Endodermal cell (in vitro differentiated cells): ENCODE measurements around the gene CHDH. TPM values are rescaled to one million over a fixed set of nuclear protein-coding genes. Genes with fewer than 3 reads are reported as not detected.

Experiments used
- DNase-seq: peaks from one replicate; pipeline ENCODE4 v3.0.0-alpha.2; 2017
- H3K27ac ChIP-seq: 2 replicates; pipeline ENCODE4 v1.5.1; 2013; ENCODE audit warnings: mild to moderate bottlenecking, low read depth, low read length, moderate library complexity
- H3K27me3 ChIP-seq: 2 replicates; pipeline ENCODE4 v1.6.1; 2013; ENCODE audit warnings: mild to moderate bottlenecking, low read length, moderate library complexity; ENCODE audit not compliant: insufficient read depth, control insufficient read depth, poor library complexity, severe bottlenecking
- H3K36me3 ChIP-seq: 2 replicates; pipeline ENCODE4 v1.7.0; 2013; ENCODE audit warnings: mild to moderate bottlenecking, low read length, moderate library complexity; ENCODE audit not compliant: control insufficient read depth, insufficient read depth
- H3K4me1 ChIP-seq: one replicate; pipeline ENCODE4 v1.7.0; 2013; ENCODE audit warnings: low read length; ENCODE audit not compliant: control insufficient read depth, insufficient read depth
- H3K4me3 ChIP-seq: 2 replicates; pipeline ENCODE4 v1.5.1; 2013; ENCODE audit warnings: mild to moderate bottlenecking, low read length, moderate library complexity
- H3K9ac ChIP-seq: 2 replicates; pipeline ENCODE4 v1.6.1; 2013; ENCODE audit warnings: mild to moderate bottlenecking, low read length, moderate library complexity; ENCODE audit not compliant: poor library complexity, severe bottlenecking; ENCODE audit errors: extremely low read depth
- H3K9me3 ChIP-seq: 2 replicates; pipeline ENCODE4 v1.6.1; 2013; ENCODE audit warnings: mild to moderate bottlenecking, low read length, moderate library complexity; ENCODE audit not compliant: control insufficient read depth
- H3K27ac Mint-ChIP-seq: 2 replicates; pipeline ENCODE4 v1.8.0; 2020; ENCODE audit warnings: mixed read lengths
- H3K27me3 Mint-ChIP-seq: 2 replicates; pipeline ENCODE4 v1.8.0; 2021; ENCODE audit warnings: mild to moderate bottlenecking, mixed read lengths; ENCODE audit not compliant: insufficient read depth
- H3K36me3 Mint-ChIP-seq: 2 replicates; pipeline ENCODE4 v1.8.0; 2020; ENCODE audit warnings: low read depth, mixed read lengths
- H3K4me1 Mint-ChIP-seq: 2 replicates; pipeline ENCODE4 v1.8.0; 2020; ENCODE audit warnings: mixed read lengths
- H3K4me3 Mint-ChIP-seq: 2 replicates; pipeline ENCODE4 v1.8.0; 2020; ENCODE audit warnings: mild to moderate bottlenecking, moderate library complexity, mixed read lengths
- H3K9me3 Mint-ChIP-seq: 2 replicates; pipeline ENCODE4 v1.8.0; 2020; ENCODE audit warnings: mild to moderate bottlenecking, mixed read lengths
- CTCF ChIP-seq: fragments of 200-600 bp; sonication (generic); conservative IDR thresholded peaks from 2 replicates; pipeline ENCODE4 v1.5.0; 2021; ENCODE audit warnings: antibody characterized with exemption, mild to moderate bottlenecking
- WGBS, 2 experiments: methylation state at CpG; one replicate each; pipeline versions ENCODE4 v1.1.5 to v1.1.7; 2013; ENCODE audit warnings: missing lambda C conversion rate in 2 of 2, mixed read lengths in 1 of 2; ENCODE audit not compliant: insufficient coverage in 1 of 2, insufficient read length in 1 of 2; 5-methylcytosine and 5-hydroxymethylcytosine counted together
- total RNA-seq, 2 donors: library from RNA; stranded (reverse); fragmentation: NEBNext Ultra II Directional in 1 of 2; extraction: Animal tissue kit (Norgen Biotek cat#: 25700) in 1 of 2; gene quantifications; 2 replicates in 1 of 2; 3 replicates in 1 of 2; pipeline ENCODE4 v1.2.1, GENCODE V29; 2021

CHDH gene
- total RNA-seq, 2 donors from 2014 or later, result 12.7 to 21.4 TPM

GRCh38 chr3:53833053-53833645 lies 13.1 kb downstream of the CHDH start:
- Mint-ChIP-seq H3K4me3 (no peak overlapping the region), H3K9me3 (no peaks in the 10 kb centered on the region), H3K27me3 (no peaks in the 10 kb centered on the region), H3K27ac (peak overlapping the region; percentile 16), H3K4me1 (no peaks in the 10 kb centered on the region), H3K36me3 (peaks cover 18% of the 10 kb centered on the region)
- Histone ChIP-seq H3K9ac (no peak overlapping the region), H3K9me3 (no peaks in the 10 kb centered on the region), H3K4me3 (no peak overlapping the region), H3K27me3 (no peaks in the 10 kb centered on the region), H3K4me1 (no peaks in the 10 kb centered on the region), H3K36me3 (no peaks in the 10 kb centered on the region), H3K27ac (no peak overlapping the region)
- DNase-seq, result peak; percentile 48
- 95 to 98% methylated on average over 6 to 9 of the region's 9 CpGs for WGBS, 2 experiments
- TF ChIP-seq CTCF, result peak; percentile 40

- no peak overlapping the region for H3K4me3 ChIP-seq
- Mint-ChIP-seq H3K4me1 (no peaks in the 10 kb centered on the region), H3K27me3 (no peaks in the 10 kb centered on the region), H3K27ac (no peak overlapping the region), H3K36me3 (peaks cover 15% of the 10 kb centered on the region), H3K4me3 (no peak overlapping the region), H3K9me3 (no peaks in the 10 kb centered on the region)
- no peak for TF ChIP-seq CTCF
- H3K36me3 ChIP-seq, result no peaks in the 10 kb centered on the region
- H3K27me3 ChIP-seq, result no peaks in the 10 kb centered on the region
- H3K9ac ChIP-seq, result no peak overlapping the region
- no peak for DNase-seq
- no peaks in the 10 kb centered on the region for H3K4me1 ChIP-seq
- 89 to 93% methylated on average over 6 of the region's 6 CpGs for WGBS, 2 experiments
- no peaks in the 10 kb centered on the region for H3K9me3 ChIP-seq
- no peak overlapping the region for H3K27ac ChIP-seq
These were observed 15.3 kb downstream of the CHDH start for GRCh38 chr3:53830944-53831343.

- peaks cover 3% of the 10 kb centered on the region for H3K4me1 Mint-ChIP-seq
- no peaks in the 10 kb centered on the region for H3K9me3 Mint-ChIP-seq
- H3K27me3 Mint-ChIP-seq, result no peaks in the 10 kb centered on the region
- Histone ChIP-seq H3K9me3 (no peaks in the 10 kb centered on the region), H3K4me3 (no peak overlapping the region), H3K27ac (no peak overlapping the region), H3K27me3 (no peaks in the 10 kb centered on the region), H3K36me3 (no peaks in the 10 kb centered on the region), H3K4me1 (no peaks in the 10 kb centered on the region), H3K9ac (no peak overlapping the region)
- H3K36me3 Mint-ChIP-seq, result peaks cover 20% of the 10 kb centered on the region
- TF ChIP-seq CTCF, result no peak
- DNase-seq, result no peak
- no peak overlapping the region for H3K4me3 Mint-ChIP-seq
- 83 to 87% methylated on average over 1 to 2 of the region's 2 CpGs for WGBS, 2 experiments
- H3K27ac Mint-ChIP-seq, result no peak overlapping the region
These were observed 16.6 kb downstream of the CHDH start for GRCh38 chr3:53829605-53830004.
